K562 (cell line): Measurements from ENCODE around the gene HSD17B11. TPM values are rescaled to one million over a fixed set of nuclear protein-coding genes. Genes with fewer than 3 reads are reported as not detected.
"Not testable (repeated sequence)": the region's sequence is repeated elsewhere in the genome, so short reads cannot be mapped to it uniquely, and the experiment has no call there.

Experiments used
- ATAC-seq: fragments of 200-7000 bp; cut with Tn5 transposase; 3 replicates; pipeline ENCODE4 v1.9.1; 2020; ENCODE audit warnings: moderate library complexity
- BruUV-seq: library from RNA; stranded (reverse); fragments of 400-500 nt; replicated peaks from 2 replicates; lab custom pipeline; 2021; lab: Mats Ljungman, UMichigan
- CTCF ChIA-PET: fragments of 300-600 bp; formaldehyde crosslinking; extraction: SDS; loops from one replicate; lab custom pipeline; 2021; ENCODE audit warnings: low intra/inter-chr PET ratio; lab: Yijun Ruan, JAX
- POLR2A ChIA-PET: fragments of 300-600, 350-650 bp; sonication (Branson Sonifier 250); formaldehyde crosslinking; extraction: SDS; loops from one replicate; lab custom pipeline; 2021; ENCODE audit warnings: antibody characterized with exemption, inconsistent platforms; lab: Yijun Ruan, JAX
- DNase-seq, 4 experiments: peaks; one replicate each; pipeline versions ENCODE4 v3.0.0 to v3.0.0-alpha.2; 2011 to 2018; ENCODE audit warnings: low spot score in 3 of 4, mixed read lengths in 3 of 4; ENCODE audit errors: extremely low read depth in 1 of 4
- FAIRE-seq: peaks from 2 replicates; lab custom pipeline; 2011; peaks lifted over from hg19 to GRCh38; lab: Jason Lieb, UNC
- H2AFZ ChIP-seq: 2 replicates; pipeline ENCODE4 v1.6.0; 2011; ENCODE audit warnings: low read depth, low read length, control low read depth, inconsistent platforms
- H3K27ac ChIP-seq: fragments of 200-600 bp; 3 replicates; pipeline ENCODE4 v1.8.0; 2011; ENCODE audit warnings: low read depth, mild to moderate bottlenecking, control low read depth, inconsistent platforms, low read length, moderate library complexity, mixed read lengths; ENCODE audit errors: extremely low read depth
- H3K27me3 ChIP-seq, 2 experiments: fragments of 300-600 bp in 1 of 2; 2 replicates in 1 of 2; 3 replicates in 1 of 2; pipeline versions ENCODE4 v1.6.0 to v1.8.0; 2011; ENCODE audit warnings: inconsistent platforms in 2 of 2, low read length in 2 of 2, mild to moderate bottlenecking in 1 of 2, mixed read lengths in 1 of 2, moderate library complexity in 1 of 2; ENCODE audit not compliant: control insufficient read depth in 2 of 2, insufficient read depth in 2 of 2
- H3K36me3 ChIP-seq: fragments of 300-600 bp; 3 replicates; pipeline ENCODE4 v1.8.0; 2011; ENCODE audit warnings: mild to moderate bottlenecking, low read length, inconsistent platforms; ENCODE audit not compliant: control insufficient read depth, insufficient read depth
- H3K4me1 ChIP-seq, 2 experiments: fragments of 200-600 bp in 1 of 2; replicated peaks in 1 of 2; 2 replicates in 1 of 2; 3 replicates in 1 of 2; pipeline versions ENCODE4 v1.5.1 to v1.8.0; 2011; ENCODE audit warnings: inconsistent platforms in 2 of 2, low read length in 2 of 2, mild to moderate bottlenecking in 1 of 2, mixed read lengths in 1 of 2, moderate library complexity in 1 of 2; ENCODE audit not compliant: control insufficient read depth in 2 of 2, insufficient read depth in 2 of 2
- H3K4me2 ChIP-seq: 2 replicates; pipeline ENCODE4 v1.6.1; 2011; ENCODE audit warnings: low read length, control low read depth, inconsistent platforms, mixed read lengths; ENCODE audit not compliant: insufficient read depth
- H3K4me3 ChIP-seq: fragments of 200-600 bp; sonication (generic), shearing (Covaris generic); 2 replicates; pipeline ENCODE4 v1.5.1; 2016; ENCODE audit warnings: control low read depth, inconsistent platforms
- H3K79me2 ChIP-seq: fragments of 200-600 bp; 3 replicates; pipeline ENCODE4 v1.8.0; 2011; ENCODE audit warnings: low read length, inconsistent platforms; ENCODE audit not compliant: control insufficient read depth, insufficient read depth
- H3K9ac ChIP-seq, 2 experiments: 2 replicates each; pipeline versions ENCODE4 v1.6.0 to v1.6.1; 2011; ENCODE audit warnings: low read depth in 2 of 2, low read length in 2 of 2, control low read depth in 1 of 2, inconsistent platforms in 1 of 2, mild to moderate bottlenecking in 1 of 2, mixed read lengths in 1 of 2; ENCODE audit not compliant: insufficient read depth in 1 of 2
- H3K9me1 ChIP-seq: one replicate; pipeline ENCODE4 v1.6.0; 2011; ENCODE audit warnings: inconsistent platforms, mild to moderate bottlenecking, low read length, moderate library complexity; ENCODE audit not compliant: control insufficient read depth, insufficient read depth
- H3K9me3 ChIP-seq: replicated peaks from 2 replicates; pipeline ENCODE4 v1.5.1; 2011; ENCODE audit warnings: low read depth, low read length, inconsistent platforms; ENCODE audit not compliant: control insufficient read depth, insufficient read depth
- H4K20me1 ChIP-seq: replicated peaks from 2 replicates; pipeline ENCODE4 v1.6.1; 2011; ENCODE audit warnings: low read length, inconsistent platforms, mixed read lengths; ENCODE audit not compliant: control insufficient read depth, insufficient read depth
- CBFA2T3 ChIP-seq: fragments of 450-650 bp; IDR thresholded peaks from 2 replicates; pipeline ENCODE4 v1.6.1; 2017
- DIDO1 ChIP-seq: fragments of 450-650 bp; IDR thresholded peaks from 2 replicates; pipeline ENCODE4 v1.6.1; 2016; ENCODE audit warnings: low read depth, missing biosample characterization, missing genetic modification characterization
- E2F6 ChIP-seq, 2 experiments: IDR thresholded peaks; 2 replicates each; pipeline ENCODE4 v1.6.1; 2011; ENCODE audit warnings: borderline replicate concordance in 1 of 2, control low read depth in 1 of 2, low read depth in 1 of 2, low read length in 1 of 2, mild to moderate bottlenecking in 1 of 2, mixed read lengths in 1 of 2, moderate library complexity in 1 of 2; ENCODE audit not compliant: insufficient read depth in 1 of 2, insufficient read length in 1 of 2, poor library complexity in 1 of 2, severe bottlenecking in 1 of 2; ENCODE audit errors: extremely low read depth in 1 of 2
- MTA3 ChIP-seq: fragments of 450-650 bp; formaldehyde crosslinking; IDR thresholded peaks from 2 replicates; pipeline ENCODE4 v1.6.1; 2017; ENCODE audit warnings: mild to moderate bottlenecking, borderline replicate concordance
- RNF219 ChIP-seq: fragments of 250-450 bp; sonication (Bioruptor Pico); IDR thresholded peaks from 2 replicates; pipeline ENCODE4 v1.5.0; 2022; ENCODE audit warnings: mild to moderate bottlenecking
- ZNF23 ChIP-seq: fragments of 250-450 bp; sonication (Bioruptor Pico); IDR thresholded peaks from 2 replicates; pipeline ENCODE4 v1.4.0; 2020; ENCODE audit warnings: mild to moderate bottlenecking
- ZNF354B ChIP-seq: fragments of 250-450 bp; sonication (Bioruptor Pico); IDR thresholded peaks from 2 replicates; pipeline ENCODE4 v1.4.0; 2020
- WGBS: fragments of 100-300 bp; shearing (Covaris generic); methylation state at CpG from one replicate; pipeline ENCODE4 v1.1.6; 2016; ENCODE audit warnings: low coverage, mixed read lengths; ENCODE audit not compliant: insufficient coverage; ENCODE audit errors: missing lambda C conversion rate; 5-methylcytosine and 5-hydroxymethylcytosine counted together
- in situ Hi-C: fragments of 300-500 bp; cut with MboI; formaldehyde crosslinking; loops from 4 replicates; pipeline ENCODE4 v1.15.0; 2018; ENCODE audit warnings: inconsistent platforms, mixed read lengths
- intact Hi-C: fragments of 100-400 bp; cut with micrococcal nuclease; formaldehyde crosslinking; loops from 2 replicates; pipeline ENCODE4 v1.14.2; 2022
- polyA plus RNA-seq, 8 experiments: library from polyadenylated mRNA; depleted of rRNA in 4 of 8; stranded (reverse) in 5 of 8; unstranded in 3 of 8; fragments of >200 nt; fragmentation: Nextera tagmentation in 2 of 8; fragmentation: Illumina TruSeq in 1 of 8; extraction: Ambion mirVana in 2 of 8; extraction: Trizol in 1 of 8; gene quantifications; 2 replicates each; pipeline versions ENCODE4 v1.2.1 to v1.2.3, GENCODE V29; 2011 to 2014; ENCODE audit warnings: inconsistent platforms in 1 of 8, missing spikeins in 1 of 8
- total RNA-seq, 7 experiments: library from RNA; depleted of rRNA in 6 of 7; stranded (reverse); fragments of >200 nt in 6 of 7; fragmentation: Illumina TruSeq in 2 of 7; extraction: Trizol in 2 of 7; gene quantifications; 2 replicates each; pipeline versions ENCODE4 v1.2.1 to v1.2.3, GENCODE V29; 2011 to 2021; ENCODE audit warnings: low replicate concordance in 1 of 7
- TF ChIP-seq, protein P1 (sequence below): fragments of 250-450 bp; sonication (Bioruptor Pico); IDR thresholded peaks from 2 replicates; pipeline ENCODE4 v1.4.0; 2020

HSD17B11 gene
- total and polyA plus RNA-seq, 9 of the 15 experiments (the other 6 are each of a cell fraction or from before 2014, with no cell fraction given): 26.0 to 108 (median 81.0) TPM

DNA sequence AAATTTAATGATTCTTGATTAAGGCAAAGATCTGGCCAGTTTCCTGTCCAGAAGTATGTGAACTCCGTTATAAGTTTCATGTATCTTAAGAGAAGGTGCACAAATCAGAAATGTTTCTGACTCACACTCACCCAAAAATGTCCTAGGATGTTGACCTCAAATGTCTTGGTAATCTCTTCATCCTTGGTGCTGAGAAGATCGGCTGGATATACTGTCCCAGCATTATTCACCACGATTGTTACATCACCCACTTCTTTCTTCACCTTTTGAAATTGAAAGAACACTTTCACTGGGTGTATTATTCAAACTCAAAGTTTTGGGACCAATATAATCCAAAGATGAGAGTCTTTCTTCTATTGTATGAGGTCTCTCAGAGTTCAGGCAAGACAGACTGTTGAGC lies 74.0 kb downstream of the HSD17B11 start (continued):
- TF ChIP-seq RNF219 (CRISPR knock-in tag): no peak
- TF ChIP-seq, all 486 proteins: peak for 2

GRCh38 chr4:87315000-87315399 lies 76.0 kb downstream of the HSD17B11 start:
- in situ Hi-C loops, POLR2A ChIA-PET, DNase-seq, H3K36me3 ChIP-seq, H3K9ac ChIP-seq, H2AFZ ChIP-seq, BruUV-seq, ATAC-seq, H3K4me2 ChIP-seq, H3K4me1 ChIP-seq, H3K27ac ChIP-seq, H3K4me3 ChIP-seq, FAIRE-seq, H3K27me3 ChIP-seq, CTCF ChIA-PET, H4K20me1 ChIP-seq, H3K79me2 ChIP-seq, intact Hi-C loops, H3K9me3 ChIP-seq, H3K9me1 ChIP-seq: not testable (repeated sequence)
- 9% methylated on average over 4 of the region's 4 CpGs for WGBS

- DNase-seq (no peak), FAIRE-seq (no peak), ATAC-seq (no peak)
- H3K4me1 ChIP-seq: no peaks in the 10 kb centered on the region
- no peaks in the 10 kb centered on the region for H3K79me2 ChIP-seq
- CTCF ChIA-PET: no interaction called here
- no peaks in the 10 kb centered on the region for H3K9me3 ChIP-seq
- H3K9me1 ChIP-seq: no peaks in the 10 kb centered on the region
- intact Hi-C loops (no loop called here), in situ Hi-C loops (no loop called here)
- H3K4me3 ChIP-seq: no peak overlapping the region
- H2AFZ ChIP-seq: no peak overlapping the region
- no TSS peak for BruUV-seq
- WGBS: 36% methylated on average over 3 of the region's 3 CpGs
- POLR2A ChIA-PET: no interaction called here
- H4K20me1 ChIP-seq: no peaks in the 10 kb centered on the region
- no peaks in the 10 kb centered on the region; a peak in 1 of 5 replicates for H3K27me3 ChIP-seq
- H3K36me3 ChIP-seq: no peaks in the 10 kb centered on the region
- TF ChIP-seq MTA3 (no peak), E2F6 (IDR thresholded peaks at IDR 0.05; ENCODE audit: borderline replicate concordance in 1 of 2, extremely low read depth in 1 of 2, insufficient read depth in 1 of 2, insufficient read length in 1 of 2, low read depth in 1 of 2, low read length in 1 of 2, poor library complexity in 1 of 2, severe bottlenecking in 1 of 2) (no peak), ZNF354B (no peak), CBFA2T3 (no peak), DIDO1 (tag) (no peak), ZNF23 (CRISPR knock-in tag) (no peak)
- TF ChIP-seq, protein P1, sequence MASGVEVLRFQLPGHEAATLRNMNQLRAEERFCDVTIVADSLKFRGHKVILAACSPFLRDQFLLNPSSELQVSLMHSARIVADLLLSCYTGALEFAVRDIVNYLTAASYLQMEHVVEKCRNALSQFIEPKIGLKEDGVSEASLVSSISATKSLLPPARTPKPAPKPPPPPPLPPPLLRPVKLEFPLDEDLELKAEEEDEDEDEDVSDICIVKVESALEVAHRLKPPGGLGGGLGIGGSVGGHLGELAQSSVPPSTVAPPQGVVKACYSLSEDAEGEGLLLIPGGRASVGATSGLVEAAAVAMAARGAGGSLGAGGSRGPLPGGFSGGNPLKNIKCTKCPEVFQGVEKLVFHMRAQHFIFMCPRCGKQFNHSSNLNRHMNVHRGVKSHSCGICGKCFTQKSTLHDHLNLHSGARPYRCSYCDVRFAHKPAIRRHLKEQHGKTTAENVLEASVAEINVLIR (CRISPR knock-in tag): no peak
- no peak overlapping the region for H3K4me2 ChIP-seq
- H3K9ac ChIP-seq: no peak overlapping the region
- H3K27ac ChIP-seq: no peak overlapping the region
Observed at GRCh38 chr4:87313756-87314155, 77.2 kb downstream of the HSD17B11 start.
